HG03060 (cell line): ENCODE data around the gene RBM27.
"Not testable (repeated sequence)": the region's sequence is repeated elsewhere in the genome, so short reads cannot be mapped to it uniquely, and the experiment has no call there.

Experiments
- ATAC-seq: cut with Tn5 transposase; IDR thresholded peaks from one replicate; pipeline ENCODE4 v1.9.1; 2021; ENCODE audit warnings: low read depth, moderate number of reproducible peaks; ENCODE audit not compliant: unreplicated experiment

Gene RBM27

GRCh38 chr5:146203011-146203871 is at the start of gene RBM27:
Gene RBM27, plus strand, starts transcription at chr5:146203605. Its CDS starts 161 bp downstream, at chr5:146203766.
- ATAC-seq = peak; percentile 100

GRCh38 chr5:146158255-146158654 is 45.1 kb upstream of the RBM27 start:
- ATAC-seq = no peak

- ATAC-seq = no peak
These were observed 39.0 kb upstream of the RBM27 start for GRCh38 chr5:146164382-146164781.

- no peak for ATAC-seq
These were observed 37.9 kb upstream of the RBM27 start for GRCh38 chr5:146165460-146165859.

GRCh38 chr5:146165903-146166302 is 37.5 kb upstream of the RBM27 start:
- no peak for ATAC-seq

- ATAC-seq = no peak
These were observed 34.3 kb upstream of the RBM27 start for GRCh38 chr5:146169076-146169475.

- ATAC-seq = peak; percentile 39
These were observed 30.4 kb upstream of the RBM27 start for GRCh38 chr5:146173049-146173448.

GRCh38 chr5:146173597-146173996 is 29.8 kb upstream of the RBM27 start:
- ATAC-seq = peak; percentile 78

GRCh38 chr5:146176805-146177204 is 26.6 kb upstream of the RBM27 start:
- no peak for ATAC-seq

GRCh38 chr5:146179696-146180095 is 23.7 kb upstream of the RBM27 start:
- ATAC-seq = no peak

- ATAC-seq = not testable (repeated sequence)
These were observed 20.0 kb upstream of the RBM27 start for GRCh38 chr5:146183403-146183802.

GRCh38 chr5:146185161-146185560 is 18.2 kb upstream of the RBM27 start:
- ATAC-seq = no peak

GRCh38 chr5:146188358-146188757 is 15.0 kb upstream of the RBM27 start:
- no peak for ATAC-seq

- no peak for ATAC-seq
These were observed 10.8 kb upstream of the RBM27 start for GRCh38 chr5:146192571-146193043.

- ATAC-seq = no peak
These were observed 10.1 kb upstream of the RBM27 start for GRCh38 chr5:146193285-146193684.

- ATAC-seq = not testable (repeated sequence)
These were observed 8.4 kb upstream of the RBM27 start for GRCh38 chr5:146194997-146195396.

GRCh38 chr5:146196459-146197048 is 6.9 kb upstream of the RBM27 start:
- no peak for ATAC-seq

GRCh38 chr5:146199176-146199815 is 4.1 kb upstream of the RBM27 start:
- no peak for ATAC-seq

GRCh38 chr5:146201795-146202194 is 1.6 kb upstream of the RBM27 start:
- not testable (repeated sequence) for ATAC-seq

- ATAC-seq = no peak
These were observed 427 bp downstream of the RBM27 start for GRCh38 chr5:146203872-146204192.

GRCh38 chr5:146205499-146206202 is 2.2 kb downstream of the RBM27 start:
- ATAC-seq = no peak
